IMR-90 (cell line): Measurements from ENCODE around the gene CEP85. TPM values are rescaled to one million over a fixed set of nuclear protein-coding genes. Genes with fewer than 3 reads are reported as not detected.

Experiments
- ATAC-seq: fragments of 200-7000 bp; cut with Tn5 transposase; 2 replicates; pipeline ENCODE4 v1.9.1; 2020; ENCODE audit warnings: low read depth, mild to moderate bottlenecking, moderate library complexity
- BruUV-seq: library from RNA; stranded (reverse); fragments of 400-500 nt; replicated peaks from 2 replicates; lab custom pipeline; 2021; lab: Mats Ljungman, UMichigan
- CTCF ChIA-PET: fragments of 300-600 bp; formaldehyde crosslinking; extraction: SDS; loops from one replicate; lab custom pipeline; 2021; ENCODE audit warnings: antibody characterized with exemption; lab: Yijun Ruan, JAX
- POLR2A ChIA-PET: fragments of 300-600 bp; sonication (Branson Sonifier 250); formaldehyde crosslinking; loops from one replicate; lab custom pipeline; 2022; ENCODE audit warnings: antibody characterized with exemption; ENCODE audit not compliant: unreplicated experiment; lab: Charles Lee
- DNase-seq: peaks from one replicate; pipeline ENCODE4 v3.0.0; 2013
- H2AFZ ChIP-seq: replicated peaks from 2 replicates; pipeline ENCODE3; 2013; ENCODE audit warnings: low read length, mild to moderate bottlenecking; ENCODE audit not compliant: poor library complexity
- H2AK5ac ChIP-seq: 2 replicates; pipeline ENCODE4 v1.6.1; 2013; ENCODE audit warnings: low read depth, low read length, inconsistent platforms
- H2AK9ac ChIP-seq: replicated peaks from 2 replicates; pipeline ENCODE3; 2013; ENCODE audit warnings: mild to moderate bottlenecking, low read depth, low read length, moderate library complexity; ENCODE audit not compliant: poor library complexity
- H2BK120ac ChIP-seq: 2 replicates; pipeline ENCODE4 v1.6.1; 2013; ENCODE audit warnings: low read depth, low read length, inconsistent platforms
- H2BK15ac ChIP-seq: 3 replicates; pipeline ENCODE4 v1.6.1; 2013; ENCODE audit warnings: low read depth, low read length, inconsistent platforms
- H2BK20ac ChIP-seq: 2 replicates; pipeline ENCODE4 v1.6.1; 2013; ENCODE audit warnings: low read depth, mild to moderate bottlenecking, inconsistent platforms, low read length, moderate library complexity
- H2BK5ac ChIP-seq: 2 replicates; pipeline ENCODE4 v1.6.1; 2013; ENCODE audit warnings: mild to moderate bottlenecking, low read depth, low read length, inconsistent platforms; ENCODE audit not compliant: poor library complexity, severe bottlenecking
- H3K14ac ChIP-seq: replicated peaks from 2 replicates; pipeline ENCODE4 v1.6.1; 2013; ENCODE audit warnings: low read depth, low read length, inconsistent platforms
- H3K18ac ChIP-seq: 2 replicates; pipeline ENCODE4 v1.6.1; 2013; ENCODE audit warnings: low read depth, low read length, control low read depth
- H3K23ac ChIP-seq: 2 replicates; pipeline ENCODE4 v1.6.1; 2013; ENCODE audit warnings: low read depth, low read length, inconsistent platforms
- H3K27ac ChIP-seq: 2 replicates; pipeline ENCODE4 v1.5.1; 2013; ENCODE audit warnings: mild to moderate bottlenecking, control low read depth, low read length; ENCODE audit not compliant: insufficient read depth
- H3K27me3 ChIP-seq: 2 replicates; pipeline ENCODE4 v1.6.1; 2013; ENCODE audit warnings: low read length; ENCODE audit not compliant: control insufficient read depth, insufficient read depth
- H3K36me3 ChIP-seq: 2 replicates; pipeline ENCODE4 v1.6.1; 2013; ENCODE audit warnings: low read length, mixed read lengths; ENCODE audit not compliant: control insufficient read depth, insufficient read depth
- H3K4ac ChIP-seq: 2 replicates; pipeline ENCODE4 v1.6.1; 2013; ENCODE audit warnings: low read depth, low read length, inconsistent platforms
- H3K4me1 ChIP-seq: 2 replicates; pipeline ENCODE4 v1.6.1; 2013; ENCODE audit warnings: low read length, mixed read lengths; ENCODE audit not compliant: control insufficient read depth, insufficient read depth
- H3K4me2 ChIP-seq: 2 replicates; pipeline ENCODE4 v1.6.1; 2013; ENCODE audit warnings: low read depth, mild to moderate bottlenecking, control low read depth, low read length, moderate library complexity
- H3K4me3 ChIP-seq: 2 replicates; pipeline ENCODE4 v1.5.1; 2013; ENCODE audit warnings: low read depth, mild to moderate bottlenecking, control low read depth, low read length, moderate library complexity; ENCODE audit not compliant: insufficient read depth
- H3K56ac ChIP-seq: 2 replicates; pipeline ENCODE4 v1.6.1; 2013; ENCODE audit warnings: low read length, inconsistent platforms; ENCODE audit not compliant: insufficient read depth; ENCODE audit errors: extremely low read depth
- H3K79me1 ChIP-seq, 2 experiments: 2 replicates each; pipeline ENCODE4 v1.6.1; 2013; ENCODE audit warnings: low read length in 2 of 2, inconsistent platforms in 1 of 2, low read depth in 1 of 2
- H3K9ac ChIP-seq: 2 replicates; pipeline ENCODE4 v1.6.1; 2013; ENCODE audit warnings: low read depth, low read length, control low read depth
- H3K9me1 ChIP-seq: 2 replicates; pipeline ENCODE4 v1.6.1; 2013; ENCODE audit warnings: low read length, inconsistent platforms; ENCODE audit not compliant: insufficient read depth
- H3K9me3 ChIP-seq: 2 replicates; pipeline ENCODE4 v1.6.1; 2013; ENCODE audit warnings: low read length; ENCODE audit not compliant: control insufficient read depth, insufficient read depth
- H4K20me1 ChIP-seq: 2 replicates; pipeline ENCODE4 v1.6.1; 2013; ENCODE audit warnings: low read length, inconsistent platforms; ENCODE audit not compliant: insufficient read depth
- H4K5ac ChIP-seq: 2 replicates; pipeline ENCODE4 v1.6.1; 2013; ENCODE audit warnings: mild to moderate bottlenecking, low read depth, low read length, control low read depth
- H4K8ac ChIP-seq, 2 experiments: 2 replicates each; pipeline ENCODE4 v1.6.1; 2013; ENCODE audit warnings: low read depth in 2 of 2, low read length in 2 of 2, control low read depth in 1 of 2, inconsistent platforms in 1 of 2
- H4K91ac ChIP-seq: 2 replicates; pipeline ENCODE4 v1.6.1; 2013; ENCODE audit warnings: low read depth, low read length, inconsistent platforms; ENCODE audit not compliant: insufficient read depth
- BHLHE40 ChIP-seq: fragments of 150-350 bp; IDR thresholded peaks from 2 replicates; pipeline ENCODE4 v1.6.1; 2016; ENCODE audit warnings: mild to moderate bottlenecking, low read depth, low read length
- CEBPB ChIP-seq: IDR thresholded peaks from 2 replicates; pipeline ENCODE4 v1.6.1; 2012; ENCODE audit warnings: low read depth, low read length, improper control_type of control experiment
- CHD1 ChIP-seq: IDR thresholded peaks from 2 replicates; pipeline ENCODE4 v1.6.1; 2012; ENCODE audit warnings: low read depth, low read length, improper control_type of control experiment
- CTCF ChIP-seq: conservative IDR thresholded peaks from 2 replicates; pipeline ENCODE4 v1.5.1; 2012; ENCODE audit warnings: mild to moderate bottlenecking, low read depth, low read length, improper control_type of control experiment
- ELK1 ChIP-seq: fragments of 150-350 bp; IDR thresholded peaks from 2 replicates; pipeline ENCODE4 v1.6.1; 2016; ENCODE audit warnings: low read depth, mild to moderate bottlenecking, low read length, moderate library complexity, borderline replicate concordance
- FOS ChIP-seq: fragments of 150-350 bp; IDR thresholded peaks from 2 replicates; pipeline ENCODE4 v1.6.1; 2016; ENCODE audit warnings: low read depth, low read length
- MAFK ChIP-seq: IDR thresholded peaks from 2 replicates; pipeline ENCODE4 v1.6.1; 2012; ENCODE audit warnings: low read depth, low read length, improper control_type of control experiment
- MAZ ChIP-seq: IDR thresholded peaks from 2 replicates; pipeline ENCODE4 v1.6.1; 2012; ENCODE audit warnings: low read depth, mild to moderate bottlenecking, low read length, improper control_type of control experiment, moderate library complexity, borderline replicate concordance
- MXI1 ChIP-seq: IDR thresholded peaks from 2 replicates; pipeline ENCODE4 v1.6.1; 2012; ENCODE audit warnings: low read depth, mild to moderate bottlenecking, low read length, moderate library complexity, borderline replicate concordance
- NFE2L2 ChIP-seq: fragments of 150-350 bp; IDR thresholded peaks from 2 replicates; pipeline ENCODE4 v1.6.1; 2016; ENCODE audit warnings: low read depth, mild to moderate bottlenecking, low read length
- POLR2A ChIP-seq: IDR thresholded peaks from 2 replicates; pipeline ENCODE4 v1.6.1; 2012; ENCODE audit warnings: mild to moderate bottlenecking, low read depth, low read length
- RAD21 ChIP-seq: IDR thresholded peaks from 2 replicates; pipeline ENCODE4 v1.6.1; 2012; ENCODE audit warnings: low read length, improper control_type of control experiment
- RCOR1 ChIP-seq: IDR thresholded peaks from 2 replicates; pipeline ENCODE4 v1.6.1; 2012; ENCODE audit warnings: mild to moderate bottlenecking, low read length, improper control_type of control experiment; ENCODE audit not compliant: insufficient replicate concordance
- RFX5 ChIP-seq: IDR thresholded peaks from 2 replicates; pipeline ENCODE4 v1.8.0; 2012; ENCODE audit warnings: low read depth, mild to moderate bottlenecking, low read length, moderate library complexity
- SMC3 ChIP-seq: fragments of 150-350 bp; IDR thresholded peaks from 2 replicates; pipeline ENCODE4 v1.6.1; 2016; ENCODE audit warnings: low read depth, mild to moderate bottlenecking, antibody characterized with exemption, low read length, moderate library complexity
- USF2 ChIP-seq: fragments of 150-350 bp; IDR thresholded peaks from 2 replicates; pipeline ENCODE4 v1.6.1; 2017; ENCODE audit warnings: mild to moderate bottlenecking, antibody characterized with exemption, low read length, low read depth
- WGBS, 2 experiments: methylation state at CpG; one replicate each; pipeline versions ENCODE4 v1.1.5 to v1.1.7; 2013; ENCODE audit warnings: missing lambda C conversion rate in 2 of 2; ENCODE audit not compliant: insufficient read length in 1 of 2; ENCODE audit errors: extremely low coverage in 2 of 2; 5-methylcytosine and 5-hydroxymethylcytosine counted together
- dilution Hi-C: fragments of 300-500 bp; cut with HindIII; formaldehyde crosslinking; loops from one replicate; pipeline ENCODE4 v1.14.3; 2018; ENCODE audit warnings: low sequenced_read_pairs; ENCODE audit not compliant: unreplicated experiment
- in situ Hi-C: fragments of 300-500 bp; cut with MboI; formaldehyde crosslinking; loops from 3 replicates; pipeline ENCODE4 v1.14.3; 2019; ENCODE audit warnings: low sequenced_read_pairs, inconsistent platforms, mixed read lengths
- intact Hi-C: fragments of 100-400 bp; cut with micrococcal nuclease; formaldehyde crosslinking; loops from 2 replicates; pipeline ENCODE4 v1.10.0; 2022
- polyA plus RNA-seq, 3 experiments: library from polyadenylated mRNA; depleted of rRNA; stranded (reverse); fragments of >200 nt; gene quantifications; 2 replicates each; pipeline ENCODE4 v1.2.3, GENCODE V29; 2012; ENCODE audit warnings: low replicate concordance in 1 of 3
- total RNA-seq: library from RNA; depleted of rRNA; stranded (reverse); fragments of >200 nt; gene quantifications from 2 replicates; pipeline ENCODE4 v1.2.3, GENCODE V29; 2012

Gene CEP85
- total and polyA plus RNA-seq, 2 of the 4 experiments (the other 2 are of a cell fraction), result 11.5 to 11.8 TPM

GRCh38 chr1:26291939-26292338 is 57.9 kb downstream of the CEP85 start:
- WGBS, 2 experiments, result 91% methylated on average over 4 of the region's 4 CpGs; no CpG with 5 or more reads in 1 of the 2 experiments
- no peak overlapping the region for H3K27ac ChIP-seq

More at GRCh38 chr1:26291939-26292338, 57.9 kb downstream of the CEP85 start:
- CTCF ChIA-PET, result no interaction called here
- no peak for TF ChIP-seq MAZ
- TF ChIP-seq NFE2L2, result no peak
- TF ChIP-seq BHLHE40, result no peak
- TF ChIP-seq ELK1, result no peak
- TF ChIP-seq RAD21, result no peak
- no peak for TF ChIP-seq USF2
- TF ChIP-seq POLR2A, result no peak
- TF ChIP-seq CTCF, result no peak
- no peak for TF ChIP-seq FOS
- TF ChIP-seq CHD1, result no peak
- no peak for TF ChIP-seq RFX5
- no peak for TF ChIP-seq MXI1
- TF ChIP-seq MAFK, result no peak
- no peak for TF ChIP-seq CEBPB
- no peak for TF ChIP-seq SMC3
- TF ChIP-seq RCOR1, result no peak
- H4K91ac ChIP-seq, result no peak overlapping the region
- no peak overlapping the region for H3K4me3 ChIP-seq
- no peak overlapping the region for H3K18ac ChIP-seq
- no peak overlapping the region for H3K4me2 ChIP-seq
- no peak overlapping the region for H2BK5ac ChIP-seq
- intact Hi-C loops (no loop called here), in situ Hi-C loops (no loop called here), dilution Hi-C loops (no loop called here)
- BruUV-seq, result no TSS peak
- no peaks in the 10 kb centered on the region for H4K20me1 ChIP-seq
- no peaks in the 10 kb centered on the region; the same call in 1 of the 2 replicates for H3K4me1 ChIP-seq
- H4K5ac ChIP-seq, result no peak overlapping the region
- H2BK20ac ChIP-seq, result no peak overlapping the region
- no peak overlapping the region; the same call in 1 of the 2 replicates for H2AK5ac ChIP-seq
- H2BK15ac ChIP-seq, result no peak overlapping the region
- H2AFZ ChIP-seq, result no peak overlapping the region
- H3K23ac ChIP-seq, result no peak overlapping the region
- H3K56ac ChIP-seq, result no peak overlapping the region
- H3K27me3 ChIP-seq, result no peaks in the 10 kb centered on the region
- no peak overlapping the region for H2AK9ac ChIP-seq
- no peak for DNase-seq
- POLR2A ChIA-PET, result no interaction called here
- no peaks in the 10 kb centered on the region for H3K9me3 ChIP-seq
- H3K4ac ChIP-seq, result no peak overlapping the region
- H3K9ac ChIP-seq, result no peak overlapping the region
- peaks cover 6% of the 10 kb centered on the region; the same call in 1 of the 2 replicates for H3K9me1 ChIP-seq
- ATAC-seq, result no peak
- H4K8ac ChIP-seq, result no peak overlapping the region
- no peaks in the 10 kb centered on the region; the same call in 1 of the 2 replicates for H3K36me3 ChIP-seq
- H3K14ac ChIP-seq, result no peak overlapping the region
- H3K79me1 ChIP-seq, result 0 out of 4 replicates have a peak, but pooled peaks cover 0 to 5% of the 10 kb centered on the region in 2 experiments
- H2BK120ac ChIP-seq, result no peak overlapping the region
